Stimulated activated CD8-positive, alpha-beta memory T cell treated with anti-CD3 and anti-CD28 coated beads, Interleukin-15, amount 100 ng/mL, for 1 hour (primary cell): ENCODE measurements around the gene PPP4R1.

Experiments
- DNase-seq: peaks from one replicate; pipeline ENCODE4 v3.0.0-alpha.2; 2020; ENCODE audit warnings: low read depth

Gene PPP4R1

DNA sequence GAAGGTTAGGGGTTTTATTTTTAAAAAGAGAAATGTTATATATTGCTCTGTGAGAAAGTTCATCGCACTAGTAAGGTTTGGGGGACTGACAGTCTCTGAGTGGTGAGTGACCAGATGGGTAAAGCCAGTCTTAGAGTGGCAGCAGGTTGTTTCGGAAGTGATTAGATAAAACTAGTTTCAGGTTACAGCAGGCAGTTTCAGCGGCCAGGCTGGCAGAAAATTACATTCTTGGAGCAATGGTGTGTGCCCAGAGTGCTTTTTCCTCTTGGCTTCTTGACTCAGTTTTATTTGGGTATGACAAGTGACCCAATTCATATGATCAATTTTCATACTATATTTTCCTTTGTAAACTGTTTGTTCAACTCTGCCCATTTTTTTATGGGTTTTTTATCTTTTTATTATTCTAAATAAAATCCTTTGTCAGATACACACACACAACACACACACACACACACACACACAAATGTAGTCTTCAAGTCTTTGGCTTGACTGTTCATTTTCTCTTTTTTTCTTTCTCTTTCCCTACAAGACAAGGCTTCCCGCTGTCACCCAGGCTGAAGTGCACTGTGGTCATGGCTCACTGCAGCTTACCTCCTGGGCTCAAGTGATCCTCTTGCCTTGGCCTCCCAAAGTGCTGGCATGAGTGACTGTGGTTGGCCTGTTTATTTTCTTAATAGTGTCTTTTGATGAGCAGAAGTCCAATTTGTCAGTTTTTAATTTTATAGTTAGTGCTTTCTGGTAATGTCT lies 108.1 kb downstream of the PPP4R1 start:
- no peak for DNase-seq
